Measurements from ENCODE around the gene SOX2. TPM values are rescaled to one million over a fixed set of nuclear protein-coding genes. Genes with fewer than 3 reads are reported as not detected.

The SOX2 gene
- total and polyA plus RNA-seq, 10 donors: 0.02 to 0.54 (median 0.10) TPM; not detected in 5

DNA sequence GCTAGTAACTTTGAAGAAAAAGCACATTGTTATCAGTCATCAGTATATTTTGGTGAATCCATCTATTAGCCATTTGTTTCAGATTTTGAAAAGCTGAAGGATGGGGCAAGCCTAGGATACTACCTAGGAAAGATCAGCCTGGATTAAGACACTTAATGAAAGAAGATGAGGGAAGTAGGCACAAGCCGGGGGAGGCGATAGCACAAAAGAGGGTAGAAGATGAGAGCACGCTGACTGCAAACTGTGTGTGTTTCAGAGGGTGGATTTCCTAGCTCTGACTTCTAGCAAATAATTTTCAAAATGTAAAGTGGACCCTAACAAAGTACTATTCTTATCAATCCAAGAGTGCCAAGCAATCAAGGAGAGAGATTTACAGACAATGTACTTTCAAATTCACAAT is 22.2 kb upstream of the SOX2 start:
- Histone ChIP-seq H3K9me3 (no peaks in the 10 kb centered on the region), H3K4me1 (no peaks in the 10 kb centered on the region), H3K27ac (no peak overlapping the region), H3K4me3 (no peak overlapping the region), H3K27me3 (replicated peaks in 1 of 7) (peaks cover 0 to 16% (median 0%) of the 10 kb centered on the region in 7 donors), H3K36me3 (no peaks in the 10 kb centered on the region)
- intact Hi-C loops (cut with DNase I; ENCODE audit: low total_unique reads): no loop called here
- DNase-seq: no peak
- WGBS, 5 donors: 90 to 93% (median 93%) methylated on average over 3 of the region's 3 CpGs
- TF ChIP-seq POLR2A (IDR thresholded peaks at IDR 0.05) (no peak), POLR2AphosphoS5 (IDR thresholded peaks at IDR 0.05) (no peak)

- H3K9me3 ChIP-seq: no peaks in the 10 kb centered on the region
- intact Hi-C loops (cut with DNase I; ENCODE audit: low total_unique reads): no loop called here
- DNase-seq: no peak
- H3K27ac ChIP-seq: no peak overlapping the region
- no peaks in the 10 kb centered on the region for H3K36me3 ChIP-seq
- no peak for TF ChIP-seq CTCF (IDR thresholded peaks at IDR 0.05 in 8 of 11, conservative IDR thresholded peaks at IDR 0.05 in 3 of 11)
- peaks cover 0 to 20% (median 12%) of the 10 kb centered on the region in 7 donors for H3K27me3 ChIP-seq (replicated peaks in 1 of 7)
- no peak overlapping the region for H3K4me3 ChIP-seq
- H3K4me1 ChIP-seq: peaks cover under 1 to 9% (median 7%) of the 10 kb centered on the region in 6 donors
- WGBS, 5 donors: 77 to 89% (median 84%) methylated on average over 2 of the region's 2 CpGs
These were observed 21.0 kb upstream of the SOX2 start for GRCh38 chr3:181690769-181691168.

DNA sequence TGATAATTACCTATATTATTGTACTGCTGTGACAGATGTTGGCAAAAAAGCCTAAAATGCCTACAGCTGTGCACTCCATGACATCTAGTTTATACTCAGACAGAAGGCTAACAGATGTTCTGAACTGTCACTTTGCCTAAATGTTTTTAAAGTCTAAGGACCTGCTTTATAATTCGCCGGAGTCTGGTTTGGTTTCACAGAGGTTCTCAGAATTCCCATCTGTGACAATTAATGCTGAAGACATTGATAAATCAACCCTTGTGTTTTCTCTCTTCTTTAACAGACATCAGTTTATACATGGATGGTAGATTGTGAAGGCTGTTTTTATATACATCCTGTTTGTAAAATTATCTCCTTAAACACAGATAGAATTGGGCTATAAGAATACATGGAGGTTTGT is 19.8 kb upstream of the SOX2 start:
- no peak for DNase-seq
- no peaks in the 10 kb centered on the region for H3K36me3 ChIP-seq
- H3K4me1 ChIP-seq: peaks cover 3 to 19% (median 17%) of the 10 kb centered on the region in 6 donors
- TF ChIP-seq POLR2A (IDR thresholded peaks at IDR 0.05) (no peak), CTCF (IDR thresholded peaks at IDR 0.05 in 8 of 11, conservative IDR thresholded peaks at IDR 0.05 in 3 of 11) (no peak), POLR2AphosphoS5 (IDR thresholded peaks at IDR 0.05) (no peak)
- peaks cover 0 to 32% (median 23%) of the 10 kb centered on the region in 7 donors for H3K27me3 ChIP-seq (replicated peaks in 1 of 7)
- 55 to 90% (median 73%) methylated on average over 2 of the region's 2 CpGs for WGBS, 5 donors
- no peak overlapping the region for H3K27ac ChIP-seq
- H3K9me3 ChIP-seq: no peaks in the 10 kb centered on the region
- intact Hi-C loops (cut with DNase I; ENCODE audit: low total_unique reads): no loop called here
- no peak overlapping the region for H3K4me3 ChIP-seq

GRCh38 chr3:181692311-181693145 is 19.2 kb upstream of the SOX2 start:
- Histone ChIP-seq H3K4me1 (peaks cover 3 to 21% (median 17%) of the 10 kb centered on the region in 6 donors), H3K27ac (no peak overlapping the region), H3K9me3 (no peaks in the 10 kb centered on the region), H3K36me3 (no peaks in the 10 kb centered on the region), H3K27me3 (replicated peaks in 1 of 7) (peaks cover 0 to 38% (median 29%) of the 10 kb centered on the region in 7 donors), H3K4me3 (no peak overlapping the region)
- no peak for DNase-seq
- TF ChIP-seq POLR2A (IDR thresholded peaks at IDR 0.05): no peak
- WGBS, 5 donors: 73 to 85% (median 77%) methylated on average over 2 of the region's 2 CpGs
- intact Hi-C loops (cut with DNase I; ENCODE audit: low total_unique reads): no loop called here

GRCh38 chr3:181693280-181693679 is 18.4 kb upstream of the SOX2 start:
- H3K27me3 ChIP-seq (replicated peaks in 1 of 7): peaks cover 3 to 45% (median 37%) of the 10 kb centered on the region in 7 donors
- 78 to 100% (median 86%) methylated on average over 1 of the region's 1 CpG for WGBS, 5 donors
- H3K36me3 ChIP-seq: no peaks in the 10 kb centered on the region
- intact Hi-C loops (cut with DNase I; ENCODE audit: low total_unique reads): no loop called here
- DNase-seq: no peak
- H3K9me3 ChIP-seq: no peaks in the 10 kb centered on the region
- H3K27ac ChIP-seq: no peak overlapping the region
- peaks cover 3 to 21% (median 17%) of the 10 kb centered on the region in 6 donors for H3K4me1 ChIP-seq
- no peak overlapping the region for H3K4me3 ChIP-seq
- no peak for TF ChIP-seq POLR2A (IDR thresholded peaks at IDR 0.05)
- no peak for TF ChIP-seq POLR2AphosphoS5 (IDR thresholded peaks at IDR 0.05)
- TF ChIP-seq CTCF (IDR thresholded peaks at IDR 0.05 in 8 of 11, conservative IDR thresholded peaks at IDR 0.05 in 3 of 11): no peak
